Thoracic aorta (tissue), 2 donors: ENCODE results near the gene TXNDC12. TPM values are rescaled to one million over a fixed set of nuclear protein-coding genes. Genes with fewer than 3 reads are reported as not detected.

Experiments used
- ATAC-seq: fragments of 150-250 bp; one replicate; pipeline ENCODE4 v1.8.0; 2017; ENCODE audit warnings: low read depth; ENCODE audit not compliant: insufficient number of reproducible peaks, low FRiP score
- DNase-seq: peaks from one replicate; pipeline ENCODE4 v3.0.0-alpha.2; 2020; ENCODE audit warnings: low spot score
- H3K27ac ChIP-seq, 2 donors: fragments of 200-600 bp; sonication (generic); 1 replicate in 1 of 2; 2 replicates in 1 of 2; pipeline ENCODE4 v1.5.1; 2016; ENCODE audit warnings: mild to moderate bottlenecking in 2 of 2, moderate library complexity in 2 of 2
- H3K27me3 ChIP-seq: fragments of 200-600 bp; sonication (generic); replicated peaks from 2 replicates; pipeline ENCODE4 v1.6.0; 2016; ENCODE audit warnings: mild to moderate bottlenecking; ENCODE audit not compliant: insufficient read depth
- H3K36me3 ChIP-seq: fragments of 200-600 bp; sonication (generic); one replicate; pipeline ENCODE4 v1.5.1; 2016
- H3K4me1 ChIP-seq, 2 donors: fragments of 200-600 bp; sonication (generic); 1 replicate in 1 of 2; 2 replicates in 1 of 2; pipeline versions ENCODE4 v1.5.1 to v1.6.0; 2016; ENCODE audit warnings: low read depth in 2 of 2, mild to moderate bottlenecking in 1 of 2; ENCODE audit not compliant: control insufficient read depth in 1 of 2
- H3K4me3 ChIP-seq: fragments of 200-600 bp; sonication (generic); 2 replicates; pipeline ENCODE4 v1.5.1; 2016; ENCODE audit warnings: mild to moderate bottlenecking
- H3K9me3 ChIP-seq: fragments of 200-600 bp; sonication (generic); 2 replicates; pipeline ENCODE4 v1.5.1; 2016
- CTCF ChIP-seq: fragments of 200-600 bp; sonication (generic); IDR thresholded peaks from one replicate; pipeline ENCODE4 v1.5.1; 2019; ENCODE audit warnings: antibody characterized with exemption
- total RNA-seq, 2 donors: library from RNA; depleted of rRNA; stranded (reverse); fragments of >200 nt; gene quantifications; one replicate each; pipeline versions ENCODE4 v1.1.0 to v1.2.3, GENCODE V29; 2016

The TXNDC12 gene
- total RNA-seq, 2 donors from 2014 or later: 22.3 to 53.8 TPM

- DNase-seq: no peak
- no peaks in the 10 kb centered on the region for H3K9me3 ChIP-seq
- no peaks in the 10 kb centered on the region for H3K27me3 ChIP-seq
- ATAC-seq: no peak
- H3K36me3 ChIP-seq: no peaks in the 10 kb centered on the region
- TF ChIP-seq CTCF: no peak
- no peaks in the 10 kb centered on the region for H3K4me1 ChIP-seq
- H3K27ac ChIP-seq: no peak overlapping the region
- no peak overlapping the region for H3K4me3 ChIP-seq
These were observed 76.9 kb downstream of the TXNDC12 start for GRCh38 chr1:51978099-51978498.

GRCh38 chr1:51976846-51977602, 78.0 kb downstream of the TXNDC12 start:
- Histone ChIP-seq H3K27ac (no peak overlapping the region), H3K36me3 (no peaks in the 10 kb centered on the region), H3K9me3 (no peaks in the 10 kb centered on the region), H3K4me3 (no peak overlapping the region), H3K27me3 (no peaks in the 10 kb centered on the region), H3K4me1 (no peaks in the 10 kb centered on the region)
- DNase-seq (no peak), ATAC-seq (no peak)
- no peak for TF ChIP-seq CTCF

- Histone ChIP-seq H3K36me3 (no peaks in the 10 kb centered on the region), H3K4me1 (no peaks in the 10 kb centered on the region), H3K27me3 (no peaks in the 10 kb centered on the region), H3K9me3 (no peaks in the 10 kb centered on the region), H3K4me3 (no peak overlapping the region), H3K27ac (no peak overlapping the region)
- no peak for TF ChIP-seq CTCF
- no peak for DNase-seq
- ATAC-seq: no peak
These were observed 81.2 kb downstream of the TXNDC12 start for GRCh38 chr1:51973587-51974474.

Other genes with a start within 250 kb of the TXNDC12 start
- 10 to 100 TPM; 49.7 to 94.2 TPM for gene NRDC, start 176.5 kb downstream of the TXNDC12 start, total RNA-seq
- not detected for gene RAB3B, start 64.5 kb downstream of the TXNDC12 start, total RNA-seq
- gene KTI12, start 21.4 kb downstream of the TXNDC12 start, total RNA-seq: 10 to 100 TPM in 1 of 2 donors, 1 to 10 TPM in 1; 5.4 to 16.2 TPM
- gene BTF3L4, start 1.1 kb upstream of the TXNDC12 start, total RNA-seq: 10 to 100 TPM; 30.9 to 38.9 TPM
- gene ZFYVE9, start 86.9 kb upstream of the TXNDC12 start, total RNA-seq: 10 to 100 TPM; 29.6 to 45.9 TPM